HepG2 (cell line): Measurements from ENCODE around the gene SH3YL1. TPM values are rescaled to one million over a fixed set of nuclear protein-coding genes. Genes with fewer than 3 reads are reported as not detected.
A peak's percentile ranks its signal among the peaks of the same experiment; 100 is the strongest.

Source experiments
- CC2D1A ChIP-seq: sonication (generic); formaldehyde crosslinking; IDR thresholded peaks from 2 replicates; pipeline ENCODE4 v1.8.1; 2023; ENCODE audit warnings: mild to moderate bottlenecking, missing genetic modification reagents
- ETV6 ChIP-seq: sonication (generic); formaldehyde crosslinking; conservative IDR thresholded peaks from 2 replicates; pipeline ENCODE4 v1.4.0; 2020; ENCODE audit warnings: missing genetic modification reagents
- HMG20A ChIP-seq: IDR thresholded peaks from 2 replicates; pipeline ENCODE4 v1.6.1; 2016; ENCODE audit warnings: borderline replicate concordance
- HOXD1 ChIP-seq: sonication (generic); formaldehyde crosslinking; IDR thresholded peaks from 2 replicates; pipeline ENCODE4 v1.5.0; 2020; ENCODE audit warnings: missing genetic modification reagents
- IKZF4 ChIP-seq: sonication (generic); formaldehyde crosslinking; IDR thresholded peaks from 2 replicates; pipeline ENCODE4 v1.5.1; 2020; ENCODE audit warnings: borderline replicate concordance, mild to moderate bottlenecking, low read depth, missing genetic modification reagents; ENCODE audit errors: not compliant biosample characterization
- JUND ChIP-seq: sonication (generic); formaldehyde crosslinking; IDR thresholded peaks from 2 replicates; pipeline ENCODE4 v1.8.0; 2022; ENCODE audit warnings: mild to moderate bottlenecking, missing genetic modification reagents
- MAFG ChIP-seq: sonication (generic); formaldehyde crosslinking; IDR thresholded peaks from 2 replicates; pipeline ENCODE4 v1.5.1; 2020; ENCODE audit warnings: mild to moderate bottlenecking, missing genetic modification reagents
- MBD4 ChIP-seq: IDR thresholded peaks from 2 replicates; pipeline ENCODE4 v1.6.1; 2012; ENCODE audit warnings: low read length, inconsistent platforms, borderline replicate concordance
- NFE2 ChIP-seq: sonication (generic); formaldehyde crosslinking; IDR thresholded peaks from 2 replicates; pipeline ENCODE4 v1.4.0; 2020; ENCODE audit warnings: missing genetic modification reagents
- NR2F1 ChIP-seq, 2 experiments: fragments of 450-650 bp in 1 of 2; formaldehyde crosslinking in 1 of 2; IDR thresholded peaks; 2 replicates each; pipeline versions ENCODE4 v1.5.0 to v1.6.1; 2016 to 2020; ENCODE audit warnings: mild to moderate bottlenecking in 1 of 2, missing compliant biosample characterization in 1 of 2, missing genetic modification reagents in 1 of 2, moderate library complexity in 1 of 2
- PAWR ChIP-seq: sonication (generic); formaldehyde crosslinking; IDR thresholded peaks from 2 replicates; pipeline ENCODE4 v1.4.0; 2020; ENCODE audit warnings: missing genetic modification reagents, mild to moderate bottlenecking, borderline replicate concordance
- SMARCE1 ChIP-seq: fragments of 450-650 bp; IDR thresholded peaks from 2 replicates; pipeline ENCODE4 v1.6.1; 2017; ENCODE audit warnings: borderline replicate concordance
- SP4 ChIP-seq: sonication (generic); formaldehyde crosslinking; IDR thresholded peaks from 2 replicates; pipeline ENCODE4 v1.8.1; 2023; ENCODE audit warnings: mild to moderate bottlenecking, missing genetic modification reagents
- TAF15 ChIP-seq: fragments of 200-400 bp; formaldehyde crosslinking; IDR thresholded peaks from one replicate; pipeline ENCODE4 v1.6.1; 2018; ENCODE audit warnings: mild to moderate bottlenecking, low read depth, low read length; ENCODE audit not compliant: poor library complexity, severe bottlenecking
- ZNF253 ChIP-seq: sonication (generic); formaldehyde crosslinking; IDR thresholded peaks from 2 replicates; pipeline ENCODE4 v1.8.0; 2022; ENCODE audit warnings: mild to moderate bottlenecking, missing genetic modification reagents, borderline replicate concordance
- ZNF274 ChIP-seq: sonication (generic); formaldehyde crosslinking; IDR thresholded peaks from 2 replicates; pipeline ENCODE4 v1.5.1; 2020; ENCODE audit warnings: mild to moderate bottlenecking, missing genetic modification reagents
- ZNF589 ChIP-seq: sonication (generic); formaldehyde crosslinking; conservative IDR thresholded peaks from 2 replicates; pipeline ENCODE4 v1.8.0; 2022; ENCODE audit warnings: mild to moderate bottlenecking, moderate library complexity, missing genetic modification reagents
- ZNF7 ChIP-seq: IDR thresholded peaks from 2 replicates; pipeline ENCODE4 v1.6.1; 2016; ENCODE audit warnings: missing biosample characterization, missing genetic modification reagents
- ZNF710 ChIP-seq: sonication (generic); formaldehyde crosslinking; IDR thresholded peaks from 2 replicates; pipeline ENCODE4 v1.5.0; 2020; ENCODE audit warnings: mild to moderate bottlenecking, missing genetic modification reagents, borderline replicate concordance
- ZNF839 ChIP-seq: sonication (generic); formaldehyde crosslinking; IDR thresholded peaks from 2 replicates; pipeline ENCODE4 v1.4.0; 2020; ENCODE audit warnings: missing genetic modification reagents, mild to moderate bottlenecking, borderline replicate concordance
- polyA plus RNA-seq, 8 experiments: library from polyadenylated mRNA; depleted of rRNA in 3 of 8; stranded (reverse) in 7 of 8; unstranded in 1 of 8; fragments of >200 nt; fragmentation: Illumina TruSeq in 4 of 8; extraction: Trizol in 4 of 8; gene quantifications; 2 replicates each; pipeline versions ENCODE4 v1.2.1 to v1.2.3, GENCODE V29; 2011 to 2016; ENCODE audit warnings: low read depth in 4 of 8, missing spikeins in 1 of 8, mixed read lengths in 1 of 8; ENCODE audit not compliant: insufficient read depth in 1 of 8
- total RNA-seq, 5 experiments: library from RNA; depleted of rRNA; stranded (reverse); fragments of >200 nt; fragmentation: Illumina TruSeq; extraction: Trizol; gene quantifications; 2 replicates each; pipeline ENCODE4 v1.2.3, GENCODE V29; 2016; ENCODE audit warnings: low read depth in 1 of 5
- TF ChIP-seq, protein P1 (sequence below): sonication (generic); formaldehyde crosslinking; IDR thresholded peaks from 2 replicates; pipeline ENCODE4 v1.5.0; 2020; ENCODE audit warnings: mild to moderate bottlenecking, missing genetic modification reagents
- TF ChIP-seq, protein P2 (sequence below), 2 experiments: sonication (generic) in 1 of 2; formaldehyde crosslinking in 1 of 2; IDR thresholded peaks; 2 replicates each; pipeline versions ENCODE4 v1.5.1 to v1.6.1; 2011 to 2020; ENCODE audit warnings: borderline replicate concordance in 1 of 2, low read depth in 1 of 2, low read length in 1 of 2, mild to moderate bottlenecking in 1 of 2, missing genetic modification reagents in 1 of 2, moderate library complexity in 1 of 2
- TF ChIP-seq, protein P3 (sequence below): sonication (generic); formaldehyde crosslinking; IDR thresholded peaks from 2 replicates; pipeline ENCODE4 v1.8.1; 2023; ENCODE audit warnings: missing genetic modification reagents, mild to moderate bottlenecking, borderline replicate concordance

SH3YL1 gene
- total and polyA plus RNA-seq, 2 of the 13 experiments (the other 11 are each of a cell fraction or from before 2014, with no cell fraction given): 13.0 to 48.2 TPM

- TF ChIP-seq HOXD1 (peak; percentile 90), CC2D1A (CRISPR knock-in tag) (no peak), NFE2 (CRISPR knock-in tag) (no peak), ZNF839 (CRISPR knock-in tag) (no peak), ZNF253 (CRISPR knock-in tag) (no peak), MBD4 (peak; percentile 90; the same call in 1 of the 2 replicates), ZNF710 (CRISPR knock-in tag) (peak; percentile 96), ZNF274 (CRISPR knock-in tag) (0 out of 2 replicates have a peak, but pooled peaks have one; percentile 48), JUND (CRISPR knock-in tag) (0 out of 2 replicates have a peak, but pooled peaks have one; percentile 13), TAF15 (no peak), ZNF589 (CRISPR knock-in tag) (0 out of 2 replicates have a peak, but pooled peaks have one; percentile 67), ZNF7 (CRISPR knock-in tag) (peak; percentile 48; the same call in 1 of the 2 replicates), SMARCE1 (no peak), ETV6 (0 out of 2 replicates have a peak, but pooled peaks have one; percentile 48), PAWR (CRISPR knock-in tag) (no peak), HMG20A (CRISPR knock-in tag) (peak; percentile 97), NR2F1 (CRISPR knock-in tag; IDR thresholded peaks at IDR 0.05) (peak; percentile 77 to 82), MAFG (CRISPR knock-in tag) (no peak), SP4 (no peak), IKZF4 (CRISPR knock-in tag) (no peak)
- TF ChIP-seq, protein P1, sequence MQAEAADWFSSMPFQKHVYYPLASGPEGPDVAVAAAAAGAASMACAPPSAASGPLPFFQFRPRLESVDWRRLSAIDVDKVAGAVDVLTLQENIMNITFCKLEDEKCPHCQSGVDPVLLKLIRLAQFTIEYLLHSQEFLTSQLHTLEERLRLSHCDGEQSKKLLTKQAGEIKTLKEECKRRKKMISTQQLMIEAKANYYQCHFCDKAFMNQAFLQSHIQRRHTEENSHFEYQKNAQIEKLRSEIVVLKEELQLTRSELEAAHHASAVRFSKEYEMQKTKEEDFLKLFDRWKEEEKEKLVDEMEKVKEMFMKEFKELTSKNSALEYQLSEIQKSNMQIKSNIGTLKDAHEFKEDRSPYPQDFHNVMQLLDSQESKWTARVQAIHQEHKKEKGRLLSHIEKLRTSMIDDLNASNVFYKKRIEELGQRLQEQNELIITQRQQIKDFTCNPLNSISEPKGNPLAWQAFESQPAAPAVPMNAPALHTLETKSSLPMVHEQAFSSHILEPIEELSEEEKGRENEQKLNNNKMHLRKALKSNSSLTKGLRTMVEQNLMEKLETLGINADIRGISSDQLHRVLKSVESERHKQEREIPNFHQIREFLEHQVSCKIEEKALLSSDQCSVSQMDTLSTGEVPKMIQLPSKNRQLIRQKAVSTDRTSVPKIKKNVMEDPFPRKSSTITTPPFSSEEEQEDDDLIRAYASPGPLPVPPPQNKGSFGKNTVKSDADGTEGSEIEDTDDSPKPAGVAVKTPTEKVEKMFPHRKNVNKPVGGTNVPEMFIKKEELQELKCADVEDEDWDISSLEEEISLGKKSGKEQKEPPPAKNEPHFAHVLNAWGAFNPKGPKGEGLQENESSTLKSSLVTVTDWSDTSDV (CRISPR knock-in tag): no peak
- TF ChIP-seq, protein P2, sequence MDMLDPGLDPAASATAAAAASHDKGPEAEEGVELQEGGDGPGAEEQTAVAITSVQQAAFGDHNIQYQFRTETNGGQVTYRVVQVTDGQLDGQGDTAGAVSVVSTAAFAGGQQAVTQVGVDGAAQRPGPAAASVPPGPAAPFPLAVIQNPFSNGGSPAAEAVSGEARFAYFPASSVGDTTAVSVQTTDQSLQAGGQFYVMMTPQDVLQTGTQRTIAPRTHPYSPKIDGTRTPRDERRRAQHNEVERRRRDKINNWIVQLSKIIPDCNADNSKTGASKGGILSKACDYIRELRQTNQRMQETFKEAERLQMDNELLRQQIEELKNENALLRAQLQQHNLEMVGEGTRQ (IDR thresholded peaks at IDR 0.05; ENCODE audit: low read depth, low read length): no peak
- TF ChIP-seq, protein P2 (CRISPR knock-in tag; IDR thresholded peaks at IDR 0.05; ENCODE audit: borderline replicate concordance): no peak
- TF ChIP-seq, protein P3, sequence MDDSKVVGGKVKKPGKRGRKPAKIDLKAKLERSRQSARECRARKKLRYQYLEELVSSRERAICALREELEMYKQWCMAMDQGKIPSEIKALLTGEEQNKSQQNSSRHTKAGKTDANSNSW (CRISPR knock-in tag): no peak
These were observed 14.2 kb downstream of the SH3YL1 start (continued) for GRCh38 chr2:249538-250042.
